Measurements from ENCODE around the gene APPL1. TPM values are rescaled to one million over a fixed set of nuclear protein-coding genes. Genes with fewer than 3 reads are reported as not detected.

APPL1 gene
- total RNA-seq, 2 donors from 2014 or later = 47.0 to 53.8 TPM

DNA sequence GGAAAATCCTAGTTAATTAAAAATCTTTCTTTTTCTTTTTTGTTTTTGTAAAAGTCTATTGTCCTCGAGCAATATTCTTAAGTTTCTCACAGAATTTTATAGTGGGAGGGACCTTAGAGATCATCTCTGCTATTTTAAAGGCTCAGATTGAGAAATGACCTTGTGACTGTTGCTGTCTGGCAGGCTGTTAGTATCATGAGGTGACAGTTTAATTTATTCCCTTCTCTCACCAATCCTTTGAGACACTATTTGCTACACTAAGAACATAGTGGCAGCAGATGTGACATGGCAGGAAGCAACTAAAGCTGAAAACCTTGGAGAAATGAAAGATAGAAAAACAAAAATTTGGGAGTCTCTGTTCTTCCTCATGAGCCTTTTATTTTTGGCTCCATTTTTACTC, 24.9 kb downstream of the APPL1 start:
- no peaks in the 10 kb centered on the region for H3K27me3 ChIP-seq (replicated peaks; ENCODE audit: insufficient read depth)
- H3K4me1 ChIP-seq (ENCODE audit: control insufficient read depth in 1 of 2, low read depth in 2 of 2) = no peaks in the 10 kb centered on the region
- peaks cover 27% of the 10 kb centered on the region for H3K36me3 ChIP-seq
- DNase-seq (ENCODE audit: low spot score) (no peak), ATAC-seq (ENCODE audit: insufficient number of reproducible peaks, low FRiP score, low read depth) (no peak)
- TF ChIP-seq, protein P1, sequence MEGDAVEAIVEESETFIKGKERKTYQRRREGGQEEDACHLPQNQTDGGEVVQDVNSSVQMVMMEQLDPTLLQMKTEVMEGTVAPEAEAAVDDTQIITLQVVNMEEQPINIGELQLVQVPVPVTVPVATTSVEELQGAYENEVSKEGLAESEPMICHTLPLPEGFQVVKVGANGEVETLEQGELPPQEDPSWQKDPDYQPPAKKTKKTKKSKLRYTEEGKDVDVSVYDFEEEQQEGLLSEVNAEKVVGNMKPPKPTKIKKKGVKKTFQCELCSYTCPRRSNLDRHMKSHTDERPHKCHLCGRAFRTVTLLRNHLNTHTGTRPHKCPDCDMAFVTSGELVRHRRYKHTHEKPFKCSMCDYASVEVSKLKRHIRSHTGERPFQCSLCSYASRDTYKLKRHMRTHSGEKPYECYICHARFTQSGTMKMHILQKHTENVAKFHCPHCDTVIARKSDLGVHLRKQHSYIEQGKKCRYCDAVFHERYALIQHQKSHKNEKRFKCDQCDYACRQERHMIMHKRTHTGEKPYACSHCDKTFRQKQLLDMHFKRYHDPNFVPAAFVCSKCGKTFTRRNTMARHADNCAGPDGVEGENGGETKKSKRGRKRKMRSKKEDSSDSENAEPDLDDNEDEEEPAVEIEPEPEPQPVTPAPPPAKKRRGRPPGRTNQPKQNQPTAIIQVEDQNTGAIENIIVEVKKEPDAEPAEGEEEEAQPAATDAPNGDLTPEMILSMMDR (IDR thresholded peaks at IDR 0.05) = no peak
- no peak overlapping the region for H3K4me3 ChIP-seq
- no peak overlapping the region for H3K27ac ChIP-seq
- no peaks in the 10 kb centered on the region for H3K9me3 ChIP-seq

DNA sequence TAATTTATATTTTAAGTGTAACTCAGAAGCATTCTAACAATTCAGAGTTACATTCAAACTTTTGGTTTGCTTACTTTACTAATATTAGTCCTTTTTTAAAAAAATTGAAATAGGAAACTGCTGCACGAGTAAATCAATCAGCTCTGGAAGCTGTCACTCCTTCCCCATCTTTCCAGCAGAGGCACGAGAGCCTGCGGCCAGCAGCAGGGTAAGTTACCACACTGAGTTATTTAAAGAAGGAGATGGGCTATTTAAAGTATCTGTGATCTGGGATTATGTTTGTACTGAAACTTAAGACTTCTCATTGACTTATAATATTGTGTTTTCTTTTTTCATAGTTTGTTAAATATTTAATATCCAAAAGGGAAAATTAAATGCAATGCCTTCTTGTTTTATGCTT, 29.3 kb downstream of the APPL1 start:
- Histone ChIP-seq H3K27ac (no peak overlapping the region), H3K27me3 (replicated peaks; ENCODE audit: insufficient read depth) (no peaks in the 10 kb centered on the region), H3K9me3 (no peaks in the 10 kb centered on the region), H3K36me3 (peaks cover 34% of the 10 kb centered on the region), H3K4me3 (no peak overlapping the region), H3K4me1 (ENCODE audit: control insufficient read depth in 1 of 2, low read depth in 2 of 2) (no peaks in the 10 kb centered on the region)
- DNase-seq (ENCODE audit: low spot score) (no peak), ATAC-seq (ENCODE audit: insufficient number of reproducible peaks, low FRiP score, low read depth) (no peak)
- TF ChIP-seq, protein P1 (IDR thresholded peaks at IDR 0.05) = no peak

DNA sequence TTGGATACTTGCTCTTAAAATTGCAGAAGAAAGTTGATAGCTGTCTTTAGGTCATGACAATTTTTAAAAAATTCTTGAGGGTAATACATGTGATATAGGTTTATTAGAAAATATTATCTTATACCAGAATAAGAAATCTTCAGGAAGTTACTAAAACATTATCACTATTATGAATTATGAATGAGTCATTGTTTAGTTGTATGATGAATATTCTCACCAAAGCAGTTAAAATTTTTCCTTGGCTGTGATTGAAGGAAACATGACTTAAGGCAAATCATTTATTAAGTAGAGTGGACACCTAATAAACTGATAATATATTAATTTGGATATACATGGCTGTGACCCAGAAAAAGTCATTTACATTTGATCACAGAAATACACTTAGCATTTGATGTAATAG, 30.1 kb downstream of the APPL1 start:
- Histone ChIP-seq H3K9me3 (no peaks in the 10 kb centered on the region), H3K36me3 (peaks cover 37% of the 10 kb centered on the region), H3K27ac (no peak overlapping the region), H3K4me1 (ENCODE audit: control insufficient read depth in 1 of 2, low read depth in 2 of 2) (no peaks in the 10 kb centered on the region), H3K4me3 (no peak overlapping the region), H3K27me3 (replicated peaks; ENCODE audit: insufficient read depth) (no peaks in the 10 kb centered on the region)
- DNase-seq (ENCODE audit: low spot score) (no peak), ATAC-seq (ENCODE audit: insufficient number of reproducible peaks, low FRiP score, low read depth) (no peak)
- TF ChIP-seq, protein P1 (IDR thresholded peaks at IDR 0.05) = no peak

DNA sequence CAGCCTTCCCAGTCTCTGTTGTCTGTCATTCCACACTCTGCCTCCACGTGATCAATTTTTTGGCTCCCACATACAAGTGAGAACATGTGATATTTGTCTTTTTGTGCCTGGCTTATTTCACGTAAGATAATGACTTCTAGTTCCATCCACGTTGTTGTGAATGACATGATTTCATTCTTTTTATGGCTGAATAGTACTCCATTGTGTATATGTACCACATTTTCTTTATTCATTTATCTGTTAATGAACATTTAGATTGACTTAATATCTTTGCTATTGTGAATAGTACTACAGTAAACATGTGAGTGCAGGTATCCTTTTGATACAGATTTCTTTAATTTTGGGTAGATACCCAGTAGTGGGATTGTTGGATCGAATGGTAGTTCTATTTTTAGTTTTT, 33.6 kb downstream of the APPL1 start:
- Histone ChIP-seq H3K27ac (no peak overlapping the region), H3K27me3 (replicated peaks; ENCODE audit: insufficient read depth) (no peaks in the 10 kb centered on the region), H3K4me1 (ENCODE audit: control insufficient read depth in 1 of 2, low read depth in 2 of 2) (no peaks in the 10 kb centered on the region), H3K9me3 (no peaks in the 10 kb centered on the region), H3K4me3 (no peak overlapping the region), H3K36me3 (peaks cover 47% of the 10 kb centered on the region)
- TF ChIP-seq, protein P1 (IDR thresholded peaks at IDR 0.05) = no peak
- no peak for ATAC-seq (ENCODE audit: insufficient number of reproducible peaks, low FRiP score, low read depth)
- no peak for DNase-seq (ENCODE audit: low spot score)

DNA sequence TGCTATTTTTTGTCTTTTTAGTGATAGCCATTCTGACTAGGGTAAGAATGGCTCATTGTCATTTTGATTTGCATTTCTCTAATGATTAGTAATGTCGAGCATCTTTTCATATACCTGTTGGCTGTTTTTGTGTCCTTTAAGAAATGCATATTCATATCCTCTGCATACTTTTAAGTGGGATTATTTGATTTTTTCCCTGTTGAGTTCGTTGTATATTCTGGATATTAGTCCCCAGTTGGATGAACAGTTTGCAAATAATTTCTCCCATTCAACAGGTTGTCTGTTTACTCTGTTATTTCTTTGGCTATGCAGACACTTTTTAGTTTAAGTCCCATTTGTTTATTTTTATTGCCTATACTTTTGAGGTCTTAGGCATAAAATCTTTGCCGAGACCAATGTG, 34.4 kb downstream of the APPL1 start:
- Histone ChIP-seq H3K27me3 (replicated peaks; ENCODE audit: insufficient read depth) (no peaks in the 10 kb centered on the region), H3K9me3 (no peaks in the 10 kb centered on the region), H3K36me3 (peaks cover 47% of the 10 kb centered on the region), H3K4me3 (no peak overlapping the region), H3K4me1 (ENCODE audit: control insufficient read depth in 1 of 2, low read depth in 2 of 2) (no peaks in the 10 kb centered on the region), H3K27ac (no peak overlapping the region)
- no peak for DNase-seq (ENCODE audit: low spot score)
- no peak for ATAC-seq (ENCODE audit: insufficient number of reproducible peaks, low FRiP score, low read depth)
- TF ChIP-seq, protein P1 (IDR thresholded peaks at IDR 0.05) = no peak
